Esophagus squamous epithelium (tissue), 5 donors: Measurements from ENCODE around the gene WAPL. TPM values are rescaled to one million over a fixed set of nuclear protein-coding genes. Genes with fewer than 3 reads are reported as not detected.
A peak's percentile ranks its signal among the peaks of the same experiment; 100 is the strongest.

ENCODE experiments used
- DNase-seq: peaks from one replicate; lab custom pipeline; 2025; lab: John Stamatoyannopoulos, UW
- H3K27ac ChIP-seq, 4 donors: fragments of 200-600 bp; sonication (generic); one replicate each; pipeline ENCODE4 v1.5.1; 2016 to 2019; ENCODE audit warnings: mild to moderate bottlenecking in 1 of 4
- H3K27me3 ChIP-seq, 4 donors: fragments of 200-600 bp; sonication (generic); 1 replicate in 3 of 4; 2 replicates in 1 of 4; pipeline versions ENCODE4 v1.5.1 to v1.6.0; 2017 to 2021; ENCODE audit warnings: antibody characterized with exemption in 1 of 4
- H3K36me3 ChIP-seq, 3 donors: fragments of 200-600 bp; sonication (generic); one replicate each; pipeline ENCODE4 v1.5.1; 2016 to 2019
- H3K4me1 ChIP-seq, 3 donors: fragments of 200-600 bp; sonication (generic); one replicate each; pipeline ENCODE4 v1.5.1; 2017 to 2019
- H3K4me3 ChIP-seq, 4 donors: fragments of 200-600 bp; sonication (generic); 1 replicate in 3 of 4; 2 replicates in 1 of 4; pipeline ENCODE4 v1.5.1; 2016 to 2019; ENCODE audit warnings: mild to moderate bottlenecking in 2 of 4, moderate library complexity in 1 of 4
- H3K9me3 ChIP-seq, 3 donors: fragments of 200-600 bp; sonication (generic); one replicate each; pipeline ENCODE4 v1.5.1; 2016 to 2019
- CTCF ChIP-seq, 6 experiments: fragments of 450-650 bp in 4 of 6; fragments of 200-600 bp in 2 of 6; sonication (generic) in 2 of 6; IDR thresholded peaks; one replicate each; pipeline ENCODE4 v1.5.1; 2016 to 2019; ENCODE audit warnings: antibody characterized with exemption in 6 of 6, mild to moderate bottlenecking in 4 of 6, moderate library complexity in 4 of 6
- POLR2A ChIP-seq, 4 donors: fragments of 450-650 bp; IDR thresholded peaks; one replicate each; pipeline ENCODE4 v1.6.1; 2017; ENCODE audit warnings: antibody characterized with exemption in 4 of 4, mild to moderate bottlenecking in 4 of 4, moderate library complexity in 3 of 4
- WGBS, 2 donors: methylation state at CpG; one replicate each; pipeline ENCODE4 v1.1.5; 2018; 5-methylcytosine and 5-hydroxymethylcytosine counted together
- intact Hi-C: fragments of 100-400 bp; cut with DNase I; formaldehyde crosslinking; loops from one replicate; pipeline ENCODE4 v1.15.0; 2022
- total RNA-seq, 4 donors: library from RNA; depleted of rRNA; stranded (reverse); fragments of >200 nt; gene quantifications; one replicate each; pipeline ENCODE4 v1.1.0, GENCODE V29; 2016
- donor health status: DM: yes; HTN: yes; CAD: no.

WAPL gene
- total RNA-seq, 4 donors from 2014 or later, result 21.4 to 44.4 (median 28.2) TPM

GRCh38 chr10:86443069-86443468, 78.5 kb downstream of the WAPL start:
- 87 to 93% methylated on average over 2 of the region's 2 CpGs for WGBS, 2 donors
- Histone ChIP-seq H3K4me3 (no peak overlapping the region), H3K9me3 (no peaks in the 10 kb centered on the region), H3K4me1 (peaks cover 0 to 17% (median 4%) of the 10 kb centered on the region in 3 donors), H3K36me3 (peaks cover 10 to 100% (median 12%) of the 10 kb centered on the region in 3 donors), H3K27me3 (no peaks in the 10 kb centered on the region), H3K27ac (no peak overlapping the region)
- intact Hi-C loops, result no loop called here
- no peak for DNase-seq
- TF ChIP-seq POLR2A (IDR thresholded peaks at IDR 0.05) (no peak), CTCF (IDR thresholded peaks at IDR 0.05) (no peak)

DNA sequence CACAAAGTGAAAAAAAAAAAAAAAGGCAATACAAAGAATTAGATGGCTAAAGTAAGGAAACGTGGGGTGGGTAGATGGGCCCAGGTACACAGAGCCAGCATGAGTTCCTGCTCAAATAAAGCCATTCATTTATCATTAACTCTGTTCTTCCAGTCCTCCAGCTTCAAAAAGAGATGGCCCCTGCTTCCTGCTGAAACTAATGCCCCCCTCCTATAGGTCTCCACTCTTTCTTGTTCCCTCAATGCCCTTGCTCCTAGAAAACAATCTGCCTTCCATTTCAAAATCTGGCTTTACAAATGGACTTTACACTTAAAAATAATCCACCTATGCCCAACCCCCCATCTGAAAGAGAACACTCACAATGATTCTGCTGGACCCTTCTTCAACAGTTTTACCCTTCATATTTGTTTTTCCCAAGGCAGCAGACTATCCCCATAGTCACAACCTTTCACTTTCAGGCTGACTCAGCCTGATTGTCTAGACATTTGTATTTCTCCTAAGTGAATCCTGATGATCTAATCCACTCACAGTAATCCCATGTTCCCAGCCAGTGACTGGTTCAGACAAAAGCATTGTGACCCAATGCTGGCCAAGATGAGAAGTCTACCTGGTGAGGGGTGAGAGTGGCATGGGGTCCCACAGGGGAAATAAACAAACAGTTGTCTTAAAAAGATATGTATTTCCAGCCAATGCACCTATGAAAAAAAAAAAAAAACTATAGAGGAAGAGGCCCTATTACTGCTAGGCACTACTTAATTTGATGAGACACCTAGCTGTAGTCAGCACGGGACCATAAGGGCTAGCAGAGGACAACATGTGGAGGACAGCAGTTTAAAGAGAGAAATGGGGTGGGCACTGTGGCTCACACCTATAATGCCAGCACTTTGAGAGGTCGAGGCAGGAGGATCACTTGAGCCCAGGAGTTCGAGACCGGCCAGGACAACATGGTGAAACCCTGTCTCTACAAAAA, 80.4 kb downstream of the WAPL start:
- peaks cover 12 to 100% (median 16%) of the 10 kb centered on the region in 3 donors for H3K36me3 ChIP-seq
- H3K9me3 ChIP-seq, result no peaks in the 10 kb centered on the region
- intact Hi-C loops, result no loop called here
- DNase-seq, result no peak
- H3K27me3 ChIP-seq, result no peaks in the 10 kb centered on the region
- no peak overlapping the region for H3K27ac ChIP-seq
- H3K4me3 ChIP-seq, result no peak overlapping the region
- WGBS, 2 donors, result 91 to 92% methylated on average over 5 of the region's 5 CpGs
- peaks cover 0 to 4% (median 0%) of the 10 kb centered on the region in 3 donors for H3K4me1 ChIP-seq
- TF ChIP-seq CTCF (IDR thresholded peaks at IDR 0.05), result no peak
- TF ChIP-seq POLR2A (IDR thresholded peaks at IDR 0.05), result no peak

DNA sequence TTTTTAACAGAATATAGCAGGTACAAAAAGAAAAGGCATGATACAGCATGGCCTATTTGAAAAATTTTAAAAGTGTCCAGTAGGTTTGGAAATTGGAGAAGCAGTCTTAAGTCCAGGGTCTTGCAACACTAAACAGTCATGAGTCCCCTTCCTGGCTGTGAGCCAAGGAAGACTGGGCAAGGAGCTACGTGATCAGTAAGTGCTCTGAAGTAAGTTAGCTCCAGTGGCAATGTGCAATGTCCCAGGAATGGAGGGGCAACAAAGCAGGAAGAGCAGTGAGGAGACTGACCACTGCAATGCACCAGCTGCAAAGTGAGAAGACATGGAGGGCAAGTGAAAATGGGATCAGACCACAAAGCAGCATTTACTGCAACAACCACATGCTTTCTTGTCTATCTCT, 82.0 kb downstream of the WAPL start:
- H3K36me3 ChIP-seq, result peaks cover 12 to 100% (median 16%) of the 10 kb centered on the region in 3 donors
- H3K27ac ChIP-seq, result no peak overlapping the region
- peaks cover 0 to 4% (median 0%) of the 10 kb centered on the region in 3 donors for H3K4me1 ChIP-seq
- no peak for DNase-seq
- TF ChIP-seq POLR2A (IDR thresholded peaks at IDR 0.05), result no peak
- peak in 1 of 6 experiments; percentile 9 for TF ChIP-seq CTCF (IDR thresholded peaks at IDR 0.05)
- no peaks in the 10 kb centered on the region for H3K27me3 ChIP-seq
- no peaks in the 10 kb centered on the region for H3K9me3 ChIP-seq
- intact Hi-C loops, result no loop called here
- 18 to 53% methylated on average over 1 of the region's 1 CpG for WGBS, 2 donors
- H3K4me3 ChIP-seq, result no peak overlapping the region

GRCh38 chr10:86438091-86438749, 83.4 kb downstream of the WAPL start:
- Histone ChIP-seq H3K27me3 (no peaks in the 10 kb centered on the region), H3K36me3 (peaks cover 12 to 94% (median 16%) of the 10 kb centered on the region in 3 donors), H3K9me3 (no peaks in the 10 kb centered on the region), H3K4me3 (no peak overlapping the region), H3K27ac (no peak overlapping the region), H3K4me1 (peaks cover 0 to 4% (median 0%) of the 10 kb centered on the region in 3 donors)
- intact Hi-C loops, result no loop called here
- 82 to 85% methylated on average over 7 of the region's 8 CpGs for WGBS, 2 donors
- DNase-seq, result no peak
- TF ChIP-seq POLR2A (IDR thresholded peaks at IDR 0.05), result no peak
- TF ChIP-seq CTCF (IDR thresholded peaks at IDR 0.05), result no peak
